HUDEP-2 (cell line): ENCODE data around the gene STMN3.

ENCODE experiments used
- DNase-seq, 76 experiments: peaks; one replicate each; lab custom pipeline; 2025; ENCODE audit not compliant: unreplicated experiment in 76 of 76; lab: John Stamatoyannopoulos, UW

The STMN3 gene

DNA sequence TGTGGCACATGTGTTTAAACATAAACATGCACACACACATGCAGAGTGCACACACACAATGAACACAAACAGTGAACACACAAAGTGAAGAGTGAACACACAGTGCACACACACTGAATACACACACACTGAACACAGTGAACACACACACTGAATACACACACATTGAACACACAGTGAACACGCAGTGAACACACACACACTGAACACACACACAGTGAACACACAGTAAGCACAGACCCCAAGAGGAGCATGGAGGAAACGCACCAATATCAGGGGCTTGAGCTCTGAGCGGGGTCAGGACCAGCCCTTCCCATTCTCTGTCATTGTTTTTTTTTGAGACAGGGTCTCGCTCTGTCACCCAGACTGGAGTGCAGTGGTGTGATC is 62.1 kb downstream of the STMN3 start:
- no peak for DNase-seq

DNA sequence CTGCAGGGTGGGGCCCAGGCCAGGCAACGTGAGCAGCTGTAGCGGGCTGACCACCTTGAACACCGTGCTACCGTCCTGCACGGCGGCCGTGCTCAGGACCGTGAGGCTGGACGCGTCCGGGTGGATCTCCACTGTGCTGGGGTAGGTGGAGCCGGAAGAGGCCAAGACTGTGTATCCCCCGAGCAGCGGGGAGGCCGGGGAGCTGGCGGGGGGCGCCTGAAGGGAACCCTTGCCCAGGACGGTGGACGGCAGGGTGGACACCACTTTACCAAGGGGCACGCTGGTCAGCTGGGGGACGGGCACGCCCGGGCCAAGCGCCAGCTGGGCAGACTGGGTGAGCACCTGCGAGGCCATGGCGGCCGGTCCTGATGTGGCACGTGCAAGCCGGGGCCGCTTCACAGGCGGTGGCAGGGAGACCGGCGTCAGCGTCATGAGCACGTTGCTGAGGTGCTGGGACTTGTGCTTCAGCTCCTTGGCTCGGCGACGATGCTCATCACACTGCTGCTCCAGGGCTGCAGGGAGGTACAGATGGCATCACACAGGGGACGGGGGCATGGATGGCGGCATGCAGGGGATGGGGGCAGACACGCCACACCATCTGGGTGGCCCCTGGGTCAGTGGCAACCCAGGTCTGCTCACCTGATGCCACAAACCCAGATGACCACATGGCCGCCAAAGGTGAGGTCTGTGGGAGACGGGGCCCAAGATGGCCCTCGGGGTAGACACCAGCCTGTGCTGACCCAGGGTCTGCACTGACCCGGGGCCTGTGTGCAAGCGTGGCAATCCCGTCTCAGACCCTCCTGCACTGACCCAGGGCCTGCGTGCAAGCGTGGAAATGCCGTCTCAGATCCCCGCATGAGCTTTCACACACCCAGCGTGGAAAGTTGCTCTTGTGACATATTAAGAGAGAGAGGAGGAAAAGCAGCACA is 62.7 kb downstream of the STMN3 start:
- DNase-seq = no peak
